Upper lobe of left lung (tissue), 6 donors: ENCODE measurements around the gene NEURL1. TPM values are rescaled to one million over a fixed set of nuclear protein-coding genes. Genes with fewer than 3 reads are reported as not detected.
"Not testable (repeated sequence)": the region's sequence is repeated elsewhere in the genome, so short reads cannot be mapped to it uniquely, and the experiment has no call there.

ENCODE experiments used
- ATAC-seq, 2 donors: fragments of 200-7000 bp; cut with Tn5 transposase; one replicate each; pipeline ENCODE4 v1.9.1; 2022; ENCODE audit warnings: mild to moderate bottlenecking in 2 of 2, moderate library complexity in 2 of 2; ENCODE audit not compliant: low FRiP score in 2 of 2
- DNase-seq, 2 donors: peaks; one replicate each; pipeline ENCODE4 v3.0.0-alpha.2; 2019 to 2020
- H3K27ac ChIP-seq, 4 donors: fragments of 200-600 bp; sonication (generic); one replicate each; pipeline ENCODE4 v1.5.1; 2016 to 2019
- H3K27me3 ChIP-seq, 4 donors: fragments of 200-600 bp; sonication (generic); one replicate each; pipeline ENCODE4 v1.5.1; 2017 to 2019
- H3K36me3 ChIP-seq, 4 donors: fragments of 200-600 bp; sonication (generic); one replicate each; pipeline ENCODE4 v1.5.1; 2016 to 2019
- H3K4me1 ChIP-seq, 4 donors: fragments of 200-600 bp; sonication (generic); one replicate each; pipeline ENCODE4 v1.5.1; 2018 to 2019
- H3K4me3 ChIP-seq, 4 donors: fragments of 200-600 bp; sonication (generic); one replicate each; pipeline ENCODE4 v1.5.1; 2017 to 2019; ENCODE audit warnings: mild to moderate bottlenecking in 2 of 4, moderate library complexity in 1 of 4
- H3K9me3 ChIP-seq, 4 donors: fragments of 200-600 bp; sonication (generic); one replicate each; pipeline ENCODE4 v1.5.1; 2018 to 2019
- EP300 ChIP-seq, 4 donors: sonication (generic); formaldehyde crosslinking; IDR thresholded peaks; one replicate each; pipeline ENCODE4 v1.5.1; 2017; ENCODE audit warnings: antibody characterized with exemption in 4 of 4, control low read depth in 2 of 4
- POLR2A ChIP-seq, 4 donors: fragments of 450-650 bp; IDR thresholded peaks; one replicate each; pipeline ENCODE4 v1.5.1; 2016 to 2017; ENCODE audit warnings: antibody characterized with exemption in 4 of 4, mild to moderate bottlenecking in 2 of 4
- POLR2AphosphoS5 ChIP-seq, 2 donors: sonication (generic); formaldehyde crosslinking; IDR thresholded peaks; one replicate each; pipeline ENCODE4 v1.5.1; 2017; ENCODE audit warnings: antibody characterized with exemption in 2 of 2
- whole genome bisulfite sequencing, 2 donors: methylation state at CpG; one replicate each; pipeline ENCODE4 v1.1.5; 2017 to 2018; 5-methylcytosine and 5-hydroxymethylcytosine counted together
- total RNA-seq, 6 donors: library from RNA; depleted of rRNA in 4 of 6; stranded (reverse); fragments of >200 nt in 4 of 6; gene quantifications; one replicate each; pipeline versions ENCODE4 v1.1.0 to v1.2.1, GENCODE V29; 2016 to 2021
- TF ChIP-seq, protein P1 (sequence below), 6 experiments: fragments of 450-650 bp in 4 of 6; fragments of 200-600 bp in 2 of 6; sonication (generic) in 2 of 6; IDR thresholded peaks; one replicate each; pipeline ENCODE4 v1.5.1; 2016 to 2019; ENCODE audit warnings: antibody characterized with exemption in 6 of 6
- donor health status: DM: no; HTN: no; CAD: no; lungs with moderate emphysema.
- donor health status: DM: no; HTN: yes; CAD: no; lungs with severe emphysema.

NEURL1 gene
- total RNA-seq, 6 donors from 2014 or later = 0.22 to 1.1 (median 0.80) TPM; not detected in 1

DNA sequence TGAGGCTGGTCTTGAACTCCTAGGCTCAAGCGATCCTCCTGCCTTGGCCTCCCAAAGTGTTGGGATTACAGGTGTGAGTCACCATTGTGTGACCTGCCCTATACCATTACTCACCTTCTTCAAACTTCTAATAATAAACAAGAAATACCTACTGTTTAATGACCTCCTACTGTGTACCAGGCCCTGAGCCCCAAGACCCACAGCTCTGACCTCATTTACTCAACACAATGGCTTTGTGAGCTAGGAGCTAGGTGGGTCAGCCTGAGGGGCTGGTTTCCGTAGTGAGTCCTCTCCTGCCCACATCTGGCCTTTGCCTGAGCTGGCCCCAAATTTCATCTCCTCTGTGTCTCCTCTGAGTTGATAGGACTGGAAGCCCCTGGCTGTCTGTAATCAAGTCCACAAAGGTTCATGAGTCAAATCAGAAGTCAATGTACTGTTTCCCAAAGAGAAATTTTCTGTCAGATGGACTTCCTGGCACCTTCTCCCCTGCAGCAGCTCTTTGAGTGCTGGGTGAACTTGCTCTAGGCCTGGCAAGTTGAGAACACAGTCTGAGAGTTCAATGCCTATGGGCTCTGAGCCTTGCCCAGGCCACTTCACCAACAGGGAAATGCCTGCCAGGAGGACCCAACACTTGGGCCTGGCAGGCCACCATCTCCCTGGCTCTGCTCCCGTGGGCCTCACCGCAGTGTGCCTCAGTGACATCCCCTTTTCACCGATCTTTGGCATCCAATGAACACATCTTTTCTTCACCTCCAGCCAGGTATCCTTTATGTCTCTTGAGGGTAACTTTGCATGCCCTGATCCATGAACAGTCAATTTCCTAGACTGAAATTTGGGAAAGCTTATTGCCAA, 24.0 kb downstream of the NEURL1 start:
- ATAC-seq (no peak), DNase-seq (no peak)
- Histone ChIP-seq H3K4me3 (no peak overlapping the region), H3K36me3 (no peaks in the 10 kb centered on the region), H3K27ac (no peak overlapping the region), H3K27me3 (no peaks in the 10 kb centered on the region), H3K9me3 (no peaks in the 10 kb centered on the region), H3K4me1 (no peaks in the 10 kb centered on the region)
- 93 to 97% methylated on average over 5 of the region's 5 CpGs for WGBS, 2 donors
- TF ChIP-seq POLR2A (IDR thresholded peaks at IDR 0.05) (no peak), EP300 (IDR thresholded peaks at IDR 0.05) (no peak), POLR2AphosphoS5 (IDR thresholded peaks at IDR 0.05) (no peak)
- TF ChIP-seq, protein P1, sequence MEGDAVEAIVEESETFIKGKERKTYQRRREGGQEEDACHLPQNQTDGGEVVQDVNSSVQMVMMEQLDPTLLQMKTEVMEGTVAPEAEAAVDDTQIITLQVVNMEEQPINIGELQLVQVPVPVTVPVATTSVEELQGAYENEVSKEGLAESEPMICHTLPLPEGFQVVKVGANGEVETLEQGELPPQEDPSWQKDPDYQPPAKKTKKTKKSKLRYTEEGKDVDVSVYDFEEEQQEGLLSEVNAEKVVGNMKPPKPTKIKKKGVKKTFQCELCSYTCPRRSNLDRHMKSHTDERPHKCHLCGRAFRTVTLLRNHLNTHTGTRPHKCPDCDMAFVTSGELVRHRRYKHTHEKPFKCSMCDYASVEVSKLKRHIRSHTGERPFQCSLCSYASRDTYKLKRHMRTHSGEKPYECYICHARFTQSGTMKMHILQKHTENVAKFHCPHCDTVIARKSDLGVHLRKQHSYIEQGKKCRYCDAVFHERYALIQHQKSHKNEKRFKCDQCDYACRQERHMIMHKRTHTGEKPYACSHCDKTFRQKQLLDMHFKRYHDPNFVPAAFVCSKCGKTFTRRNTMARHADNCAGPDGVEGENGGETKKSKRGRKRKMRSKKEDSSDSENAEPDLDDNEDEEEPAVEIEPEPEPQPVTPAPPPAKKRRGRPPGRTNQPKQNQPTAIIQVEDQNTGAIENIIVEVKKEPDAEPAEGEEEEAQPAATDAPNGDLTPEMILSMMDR (IDR thresholded peaks at IDR 0.05) = no peak

DNA sequence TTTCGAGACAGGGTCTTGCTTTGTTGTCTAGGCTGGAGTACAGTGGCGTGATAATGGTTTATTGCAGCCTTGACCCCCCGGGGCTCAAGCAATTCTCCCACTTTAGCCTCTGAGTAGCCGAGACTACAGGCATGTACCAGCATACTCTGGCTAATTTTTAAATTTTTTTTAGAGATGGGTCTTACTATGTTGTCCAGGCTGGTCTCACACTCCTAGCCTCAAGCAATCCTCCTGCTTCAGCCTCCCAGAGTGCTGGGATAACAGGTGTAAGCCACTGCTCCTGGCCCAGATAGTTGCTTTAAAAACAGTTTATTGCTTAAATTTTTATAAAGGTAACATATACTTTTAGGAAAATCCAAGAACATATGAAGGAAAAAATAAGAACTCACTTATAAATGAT, 26.3 kb downstream of the NEURL1 start:
- H3K27ac ChIP-seq = no peak overlapping the region
- TF ChIP-seq, protein P1 (IDR thresholded peaks at IDR 0.05) = no peak
- TF ChIP-seq EP300 (IDR thresholded peaks at IDR 0.05) = no peak
- TF ChIP-seq POLR2A (IDR thresholded peaks at IDR 0.05) = no peak
- TF ChIP-seq POLR2AphosphoS5 (IDR thresholded peaks at IDR 0.05) = no peak
- no peaks in the 10 kb centered on the region for H3K4me1 ChIP-seq
- DNase-seq (no peak), ATAC-seq (no peak)
- H3K4me3 ChIP-seq = no peak overlapping the region
- no peaks in the 10 kb centered on the region for H3K36me3 ChIP-seq
- no peaks in the 10 kb centered on the region for H3K9me3 ChIP-seq
- no peaks in the 10 kb centered on the region for H3K27me3 ChIP-seq
- 87 to 88% methylated on average over 4 of the region's 4 CpGs for WGBS, 2 donors

DNA sequence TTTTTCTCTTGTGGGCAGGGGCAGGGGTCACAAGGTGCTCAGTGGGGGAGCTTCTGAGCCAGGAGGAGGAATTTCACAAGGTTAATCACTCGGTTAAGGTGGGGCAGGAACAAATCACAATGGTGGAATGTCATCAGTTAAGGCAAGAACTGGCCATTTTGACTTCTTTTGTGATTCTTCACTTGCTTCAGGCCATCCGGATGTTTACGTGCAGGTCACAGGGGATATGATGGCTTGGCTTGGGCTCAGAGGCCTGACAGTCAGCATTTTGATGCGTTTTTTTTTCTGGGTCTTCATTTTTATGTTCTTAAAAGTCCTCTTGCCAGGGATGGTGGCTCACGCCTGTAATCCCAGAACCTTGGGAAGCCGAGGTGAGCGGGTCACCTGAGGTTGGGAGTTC, 28.5 kb downstream of the NEURL1 start:
- ATAC-seq, H3K27me3 ChIP-seq, H3K4me3 ChIP-seq, DNase-seq, H3K9me3 ChIP-seq, H3K27ac ChIP-seq, H3K36me3 ChIP-seq, H3K4me1 ChIP-seq: not testable (repeated sequence)
- WGBS, 2 donors = 88 to 92% methylated on average over 7 of the region's 7 CpGs

DNA sequence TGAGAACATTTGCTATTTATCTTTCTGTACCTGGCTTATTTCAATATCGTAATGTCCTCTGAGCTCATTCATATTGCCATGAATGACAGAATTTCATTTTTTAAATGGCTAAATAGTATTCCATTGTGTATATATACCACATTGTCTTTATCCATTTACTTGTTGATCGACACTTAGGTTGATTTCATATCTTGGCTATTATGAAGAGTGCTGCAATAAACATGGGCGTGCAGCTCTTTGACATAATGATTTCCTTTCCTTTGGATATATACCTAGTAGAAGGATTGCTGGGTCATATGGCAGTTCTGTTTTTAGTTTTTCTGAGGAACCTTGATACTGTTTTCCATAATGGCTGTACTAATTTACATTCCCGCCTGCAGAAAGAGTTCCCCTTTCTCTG, 30.2 kb downstream of the NEURL1 start:
- TF ChIP-seq POLR2AphosphoS5 (IDR thresholded peaks at IDR 0.05) (no peak), EP300 (IDR thresholded peaks at IDR 0.05) (no peak), POLR2A (IDR thresholded peaks at IDR 0.05) (no peak)
- TF ChIP-seq, protein P1 (IDR thresholded peaks at IDR 0.05) = no peak
- WGBS, 2 donors = 84 to 85% methylated on average over 4 of the region's 4 CpGs
- Histone ChIP-seq H3K27ac (no peak overlapping the region), H3K4me3 (no peak overlapping the region), H3K36me3 (no peaks in the 10 kb centered on the region), H3K9me3 (no peaks in the 10 kb centered on the region), H3K4me1 (no peaks in the 10 kb centered on the region), H3K27me3 (no peaks in the 10 kb centered on the region)
- DNase-seq (no peak), ATAC-seq (no peak)

DNA sequence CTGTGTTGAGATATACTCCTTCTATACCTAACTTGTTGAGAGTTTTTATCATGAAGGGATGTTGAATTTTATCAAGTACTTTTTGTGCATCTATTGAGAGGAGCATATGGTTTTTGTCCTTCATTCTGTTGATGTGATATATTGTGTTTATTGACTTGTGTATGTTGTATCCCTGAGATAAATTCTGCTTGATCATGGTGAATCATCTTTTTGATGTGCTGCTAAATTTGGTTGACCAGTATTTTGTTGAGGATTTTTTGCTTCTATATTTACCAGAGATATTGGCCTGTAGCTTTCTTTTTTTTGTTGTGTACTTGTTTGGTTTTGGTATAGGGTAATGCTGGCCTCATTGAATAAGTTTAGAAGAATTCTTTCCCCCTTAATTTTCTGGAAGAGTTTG, 32.4 kb downstream of the NEURL1 start:
- H3K27ac ChIP-seq = no peak overlapping the region
- DNase-seq (no peak), ATAC-seq (no peak)
- TF ChIP-seq, protein P1 (IDR thresholded peaks at IDR 0.05) = no peak
- no peak for TF ChIP-seq POLR2AphosphoS5 (IDR thresholded peaks at IDR 0.05)
- TF ChIP-seq EP300 (IDR thresholded peaks at IDR 0.05) = no peak
- H3K9me3 ChIP-seq = no peaks in the 10 kb centered on the region
- H3K36me3 ChIP-seq = no peaks in the 10 kb centered on the region
- H3K4me1 ChIP-seq = no peaks in the 10 kb centered on the region
- no peaks in the 10 kb centered on the region for H3K27me3 ChIP-seq
- no peak overlapping the region for H3K4me3 ChIP-seq

DNA sequence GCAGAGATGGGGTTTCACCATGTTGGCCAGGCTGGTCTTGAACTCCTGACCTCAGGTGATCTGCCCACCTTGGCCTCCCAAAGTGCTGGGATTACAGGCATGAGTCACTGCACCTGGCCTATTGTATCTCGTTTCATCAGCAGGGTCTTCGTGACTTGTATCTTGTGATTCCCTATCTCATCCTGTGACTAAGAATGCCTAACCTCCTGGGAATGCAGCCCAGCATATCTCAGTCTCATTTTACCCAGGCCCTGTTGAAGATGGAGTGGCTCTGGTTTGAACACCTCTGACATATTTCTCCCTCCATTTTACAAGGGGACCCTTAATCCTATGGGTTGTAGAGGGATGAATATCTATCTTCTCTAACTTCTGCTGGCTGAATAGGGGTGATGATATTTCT, 34.0 kb downstream of the NEURL1 start:
- DNase-seq, H3K27ac ChIP-seq, H3K9me3 ChIP-seq, H3K27me3 ChIP-seq, H3K4me3 ChIP-seq, ATAC-seq, H3K36me3 ChIP-seq, H3K4me1 ChIP-seq: not testable (repeated sequence)
- WGBS, 2 donors = 42 to 82% methylated on average over 2 of the region's 2 CpGs
